WTC11 (cell line): ENCODE data around the gene TLR5. TPM values are rescaled to one million over a fixed set of nuclear protein-coding genes. Genes with fewer than 3 reads are reported as not detected.

ENCODE experiments used
- ATAC-seq: fragments of 200-7000 bp; cut with Tn5 transposase; 2 replicates; pipeline ENCODE4 v1.10.0; 2021; ENCODE audit warnings: mild to moderate bottlenecking, moderate library complexity
- CTCF ChIA-PET: fragments of 300-600 bp; sonication (Branson Sonifier 250); formaldehyde crosslinking; loops from one replicate; lab custom pipeline; 2021; ENCODE audit warnings: antibody characterized with exemption; lab: Charles Lee
- POLR2A ChIA-PET: fragments of 350-600 bp; sonication (Branson Sonifier 250); formaldehyde crosslinking; loops from one replicate; lab custom pipeline; 2021; ENCODE audit warnings: antibody characterized with exemption; lab: Charles Lee
- DNase-seq: peaks from one replicate; pipeline ENCODE4 v3.0.0; 2021; ENCODE audit warnings: low spot score
- H3K27ac Mint-ChIP-seq: 2 replicates; pipeline ENCODE4 v1.8.0; 2021; ENCODE audit warnings: mixed read lengths
- H3K27me3 Mint-ChIP-seq: 2 replicates; pipeline ENCODE4 v1.8.0; 2021; ENCODE audit warnings: low read depth, mild to moderate bottlenecking, moderate library complexity, mixed read lengths
- H3K36me3 Mint-ChIP-seq: 2 replicates; pipeline ENCODE4 v1.8.0; 2021; ENCODE audit warnings: mixed read lengths
- H3K4me1 Mint-ChIP-seq: 2 replicates; pipeline ENCODE4 v1.8.0; 2022; ENCODE audit warnings: mixed read lengths
- H3K4me3 Mint-ChIP-seq: 2 replicates; pipeline ENCODE4 v1.8.0; 2021; ENCODE audit warnings: mild to moderate bottlenecking, moderate library complexity, mixed read lengths
- H3K9me3 Mint-ChIP-seq: 2 replicates; pipeline ENCODE4 v1.8.0; 2021; ENCODE audit warnings: mixed read lengths
- CBFB ChIP-seq: sonication (generic); formaldehyde crosslinking; IDR thresholded peaks from 2 replicates; pipeline ENCODE4 v1.8.1; 2022; ENCODE audit warnings: mild to moderate bottlenecking, low read depth, missing genetic modification reagents
- ETV6 ChIP-seq: sonication (generic); formaldehyde crosslinking; IDR thresholded peaks from 2 replicates; pipeline ENCODE4 v1.8.1; 2022; ENCODE audit warnings: mild to moderate bottlenecking, missing genetic modification reagents
- GABPB1 ChIP-seq: sonication (generic); formaldehyde crosslinking; IDR thresholded peaks from 2 replicates; pipeline ENCODE4 v1.8.1; 2023; ENCODE audit warnings: mild to moderate bottlenecking, missing genetic modification reagents
- MXD4 ChIP-seq: fragments of 250-450 bp; sonication (Bioruptor Pico); IDR thresholded peaks from 2 replicates; pipeline ENCODE4 v1.8.0; 2021; ENCODE audit warnings: mild to moderate bottlenecking, moderate library complexity, borderline replicate concordance
- NFYB ChIP-seq: sonication (generic); formaldehyde crosslinking; conservative IDR thresholded peaks from 2 replicates; pipeline ENCODE4 v1.8.0; 2022; ENCODE audit warnings: low read depth, missing genetic modification reagents
- NR2C2 ChIP-seq: sonication (generic); formaldehyde crosslinking; IDR thresholded peaks from 2 replicates; pipeline ENCODE4 v1.8.0; 2022; ENCODE audit warnings: mild to moderate bottlenecking, missing genetic modification reagents
- NR3C1 ChIP-seq: sonication (generic); formaldehyde crosslinking; conservative IDR thresholded peaks from 2 replicates; pipeline ENCODE4 v1.8.1; 2023; ENCODE audit warnings: low read depth, mild to moderate bottlenecking, missing genetic modification reagents
- RELA ChIP-seq: sonication (generic); formaldehyde crosslinking; IDR thresholded peaks from 2 replicates; pipeline ENCODE4 v1.8.1; 2022; ENCODE audit warnings: missing genetic modification reagents, mild to moderate bottlenecking, borderline replicate concordance
- SMAD4 ChIP-seq: sonication (generic); formaldehyde crosslinking; IDR thresholded peaks from 2 replicates; pipeline ENCODE4 v1.8.0; 2022; ENCODE audit warnings: mild to moderate bottlenecking, missing genetic modification reagents
- ZNF416 ChIP-seq: fragments of 250-450 bp; sonication (Bioruptor Pico); IDR thresholded peaks from 2 replicates; pipeline ENCODE4 v1.9.0; 2021; ENCODE audit warnings: mild to moderate bottlenecking, inconsistent platforms
- total RNA-seq: library from RNA; stranded (reverse); gene quantifications from 3 replicates; pipeline ENCODE4 v1.2.3, GENCODE V29; 2021
- TF ChIP-seq, protein P1 (sequence below): sonication (generic); formaldehyde crosslinking; IDR thresholded peaks from 2 replicates; pipeline ENCODE4 v1.8.1; 2023; ENCODE audit warnings: mild to moderate bottlenecking, missing genetic modification reagents
- TF ChIP-seq, protein P2 (sequence below): sonication (generic); formaldehyde crosslinking; conservative IDR thresholded peaks from 2 replicates; pipeline ENCODE4 v1.8.1; 2022; ENCODE audit warnings: mild to moderate bottlenecking, missing genetic modification reagents
- TF ChIP-seq, protein P3 (sequence below): sonication (generic); formaldehyde crosslinking; IDR thresholded peaks from 2 replicates; pipeline ENCODE4 v1.8.1; 2023; ENCODE audit warnings: mild to moderate bottlenecking, missing genetic modification reagents
- TF ChIP-seq, protein P4 (sequence below): fragments of 250-450 bp; sonication (Bioruptor Pico); IDR thresholded peaks from 2 replicates; pipeline ENCODE4 v1.9.0; 2021; ENCODE audit warnings: mild to moderate bottlenecking
- TF ChIP-seq, protein P5 (sequence below): sonication (generic); formaldehyde crosslinking; IDR thresholded peaks from 2 replicates; pipeline ENCODE4 v1.8.1; 2023; ENCODE audit warnings: mild to moderate bottlenecking, missing genetic modification reagents, borderline replicate concordance
- TF ChIP-seq, protein P6 (sequence below): fragments of 200-600 bp; IDR thresholded peaks from 2 replicates; pipeline ENCODE4 v1.8.0; 2022; ENCODE audit warnings: antibody characterized with exemption
- TF ChIP-seq, protein P7 (sequence below): sonication (generic); formaldehyde crosslinking; IDR thresholded peaks from 2 replicates; pipeline ENCODE4 v1.8.1; 2023; ENCODE audit warnings: mild to moderate bottlenecking, missing genetic modification reagents, moderate library complexity
- TF ChIP-seq, protein P8 (sequence below): sonication (generic); formaldehyde crosslinking; IDR thresholded peaks from 2 replicates; pipeline ENCODE4 v1.8.0; 2023; ENCODE audit warnings: mild to moderate bottlenecking, missing genetic modification reagents
- TF ChIP-seq, protein P9 (sequence below): sonication (generic); formaldehyde crosslinking; IDR thresholded peaks from 2 replicates; pipeline ENCODE4 v1.8.1; 2022; ENCODE audit warnings: mild to moderate bottlenecking, moderate library complexity, missing genetic modification reagents

Gene TLR5
- total RNA-seq, 1 experiment from 2014 or later, result 0.46 TPM

DNA sequence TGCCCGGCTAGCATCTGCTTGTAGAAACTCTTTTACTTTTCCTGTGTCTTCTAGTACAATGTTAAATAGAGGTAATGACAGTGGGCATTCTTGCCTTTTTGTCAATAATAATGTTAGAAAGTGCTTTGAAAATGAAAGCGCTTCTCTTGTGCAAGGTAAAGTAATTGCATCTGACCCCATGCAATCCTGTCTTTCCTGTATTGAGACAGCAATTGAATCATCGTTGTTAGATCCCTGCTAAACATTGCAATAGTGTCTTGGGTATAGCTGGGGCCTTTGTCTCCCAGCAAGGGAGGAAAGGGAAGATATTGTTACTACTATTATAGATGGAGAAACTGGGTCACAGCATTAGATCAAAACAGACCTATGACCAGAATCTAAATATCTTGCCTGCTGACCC lies 80.9 kb downstream of the TLR5 start (continued):
- TF ChIP-seq, protein P1, sequence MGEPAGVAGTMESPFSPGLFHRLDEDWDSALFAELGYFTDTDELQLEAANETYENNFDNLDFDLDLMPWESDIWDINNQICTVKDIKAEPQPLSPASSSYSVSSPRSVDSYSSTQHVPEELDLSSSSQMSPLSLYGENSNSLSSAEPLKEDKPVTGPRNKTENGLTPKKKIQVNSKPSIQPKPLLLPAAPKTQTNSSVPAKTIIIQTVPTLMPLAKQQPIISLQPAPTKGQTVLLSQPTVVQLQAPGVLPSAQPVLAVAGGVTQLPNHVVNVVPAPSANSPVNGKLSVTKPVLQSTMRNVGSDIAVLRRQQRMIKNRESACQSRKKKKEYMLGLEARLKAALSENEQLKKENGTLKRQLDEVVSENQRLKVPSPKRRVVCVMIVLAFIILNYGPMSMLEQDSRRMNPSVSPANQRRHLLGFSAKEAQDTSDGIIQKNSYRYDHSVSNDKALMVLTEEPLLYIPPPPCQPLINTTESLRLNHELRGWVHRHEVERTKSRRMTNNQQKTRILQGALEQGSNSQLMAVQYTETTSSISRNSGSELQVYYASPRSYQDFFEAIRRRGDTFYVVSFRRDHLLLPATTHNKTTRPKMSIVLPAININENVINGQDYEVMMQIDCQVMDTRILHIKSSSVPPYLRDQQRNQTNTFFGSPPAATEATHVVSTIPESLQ (CRISPR knock-in tag), result no peak
- TF ChIP-seq GABPB1 (no peak), RELA (CRISPR knock-in tag) (no peak), MXD4 (CRISPR knock-in tag) (no peak), SMAD4 (CRISPR knock-in tag) (no peak), ZNF416 (CRISPR knock-in tag) (no peak)
- TF ChIP-seq, protein P2, sequence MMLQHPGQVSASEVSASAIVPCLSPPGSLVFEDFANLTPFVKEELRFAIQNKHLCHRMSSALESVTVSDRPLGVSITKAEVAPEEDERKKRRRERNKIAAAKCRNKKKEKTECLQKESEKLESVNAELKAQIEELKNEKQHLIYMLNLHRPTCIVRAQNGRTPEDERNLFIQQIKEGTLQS, result no peak
- TF ChIP-seq, protein P3, sequence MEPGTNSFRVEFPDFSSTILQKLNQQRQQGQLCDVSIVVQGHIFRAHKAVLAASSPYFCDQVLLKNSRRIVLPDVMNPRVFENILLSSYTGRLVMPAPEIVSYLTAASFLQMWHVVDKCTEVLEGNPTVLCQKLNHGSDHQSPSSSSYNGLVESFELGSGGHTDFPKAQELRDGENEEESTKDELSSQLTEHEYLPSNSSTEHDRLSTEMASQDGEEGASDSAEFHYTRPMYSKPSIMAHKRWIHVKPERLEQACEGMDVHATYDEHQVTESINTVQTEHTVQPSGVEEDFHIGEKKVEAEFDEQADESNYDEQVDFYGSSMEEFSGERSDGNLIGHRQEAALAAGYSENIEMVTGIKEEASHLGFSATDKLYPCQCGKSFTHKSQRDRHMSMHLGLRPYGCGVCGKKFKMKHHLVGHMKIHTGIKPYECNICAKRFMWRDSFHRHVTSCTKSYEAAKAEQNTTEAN (CRISPR knock-in tag), result no peak
- TF ChIP-seq, protein P4, sequence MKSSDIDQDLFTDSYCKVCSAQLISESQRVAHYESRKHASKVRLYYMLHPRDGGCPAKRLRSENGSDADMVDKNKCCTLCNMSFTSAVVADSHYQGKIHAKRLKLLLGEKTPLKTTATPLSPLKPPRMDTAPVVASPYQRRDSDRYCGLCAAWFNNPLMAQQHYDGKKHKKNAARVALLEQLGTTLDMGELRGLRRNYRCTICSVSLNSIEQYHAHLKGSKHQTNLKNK (CRISPR knock-in tag), result no peak

DNA sequence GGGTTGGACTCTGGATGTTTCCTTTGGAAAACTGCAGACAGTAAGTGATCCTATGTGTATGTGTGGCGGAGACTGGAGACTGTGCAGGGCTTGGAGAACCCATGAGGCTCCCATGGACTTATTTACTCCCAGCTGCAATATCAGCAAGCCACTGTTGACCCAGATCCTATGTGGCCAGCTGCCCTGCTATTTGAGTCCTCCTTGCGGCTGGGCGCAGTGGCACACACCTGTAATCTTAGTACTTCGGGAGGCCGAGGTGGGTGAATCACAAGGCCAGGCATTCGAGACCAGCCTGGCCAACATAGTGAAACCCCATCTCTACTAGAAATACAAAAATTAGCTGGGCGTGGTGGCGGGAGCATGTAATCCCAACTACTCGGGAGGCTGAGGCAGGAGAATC lies 83.5 kb downstream of the TLR5 start:
- H3K36me3 Mint-ChIP-seq, result peaks cover 2% of the 10 kb centered on the region; the same call in 1 of the 2 replicates
- no peak for ATAC-seq
- peaks cover 16% of the 10 kb centered on the region for H3K4me1 Mint-ChIP-seq
- H3K27ac Mint-ChIP-seq, result no peak overlapping the region
- H3K27me3 Mint-ChIP-seq, result peaks cover 3% of the 10 kb centered on the region
- DNase-seq, result no peak
- POLR2A ChIA-PET, result no interaction called here
- 0 out of 2 replicates have a peak, but pooled peaks cover 3% of the 10 kb centered on the region for H3K9me3 Mint-ChIP-seq
- CTCF ChIA-PET, result interaction anchor here (1.0 to 1.1 kb wide), 2 partner anchors 30 to 63 kb away, joined by 3 to 4 read pairs; no protein-coding TSS in a partner anchor
- TF ChIP-seq, protein P5, sequence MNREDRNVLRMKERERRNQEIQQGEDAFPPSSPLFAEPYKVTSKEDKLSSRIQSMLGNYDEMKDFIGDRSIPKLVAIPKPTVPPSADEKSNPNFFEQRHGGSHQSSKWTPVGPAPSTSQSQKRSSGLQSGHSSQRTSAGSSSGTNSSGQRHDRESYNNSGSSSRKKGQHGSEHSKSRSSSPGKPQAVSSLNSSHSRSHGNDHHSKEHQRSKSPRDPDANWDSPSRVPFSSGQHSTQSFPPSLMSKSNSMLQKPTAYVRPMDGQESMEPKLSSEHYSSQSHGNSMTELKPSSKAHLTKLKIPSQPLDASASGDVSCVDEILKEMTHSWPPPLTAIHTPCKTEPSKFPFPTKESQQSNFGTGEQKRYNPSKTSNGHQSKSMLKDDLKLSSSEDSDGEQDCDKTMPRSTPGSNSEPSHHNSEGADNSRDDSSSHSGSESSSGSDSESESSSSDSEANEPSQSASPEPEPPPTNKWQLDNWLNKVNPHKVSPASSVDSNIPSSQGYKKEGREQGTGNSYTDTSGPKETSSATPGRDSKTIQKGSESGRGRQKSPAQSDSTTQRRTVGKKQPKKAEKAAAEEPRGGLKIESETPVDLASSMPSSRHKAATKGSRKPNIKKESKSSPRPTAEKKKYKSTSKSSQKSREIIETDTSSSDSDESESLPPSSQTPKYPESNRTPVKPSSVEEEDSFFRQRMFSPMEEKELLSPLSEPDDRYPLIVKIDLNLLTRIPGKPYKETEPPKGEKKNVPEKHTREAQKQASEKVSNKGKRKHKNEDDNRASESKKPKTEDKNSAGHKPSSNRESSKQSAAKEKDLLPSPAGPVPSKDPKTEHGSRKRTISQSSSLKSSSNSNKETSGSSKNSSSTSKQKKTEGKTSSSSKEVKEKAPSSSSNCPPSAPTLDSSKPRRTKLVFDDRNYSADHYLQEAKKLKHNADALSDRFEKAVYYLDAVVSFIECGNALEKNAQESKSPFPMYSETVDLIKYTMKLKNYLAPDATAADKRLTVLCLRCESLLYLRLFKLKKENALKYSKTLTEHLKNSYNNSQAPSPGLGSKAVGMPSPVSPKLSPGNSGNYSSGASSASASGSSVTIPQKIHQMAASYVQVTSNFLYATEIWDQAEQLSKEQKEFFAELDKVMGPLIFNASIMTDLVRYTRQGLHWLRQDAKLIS, result no peak
- TF ChIP-seq NR3C1 (CRISPR knock-in tag) (no peak), ZNF416 (CRISPR knock-in tag) (no peak), CBFB (CRISPR knock-in tag) (no peak), ETV6 (CRISPR knock-in tag) (no peak), NFYB (CRISPR knock-in tag) (no peak), NR2C2 (no peak)
- TF ChIP-seq, protein P6, sequence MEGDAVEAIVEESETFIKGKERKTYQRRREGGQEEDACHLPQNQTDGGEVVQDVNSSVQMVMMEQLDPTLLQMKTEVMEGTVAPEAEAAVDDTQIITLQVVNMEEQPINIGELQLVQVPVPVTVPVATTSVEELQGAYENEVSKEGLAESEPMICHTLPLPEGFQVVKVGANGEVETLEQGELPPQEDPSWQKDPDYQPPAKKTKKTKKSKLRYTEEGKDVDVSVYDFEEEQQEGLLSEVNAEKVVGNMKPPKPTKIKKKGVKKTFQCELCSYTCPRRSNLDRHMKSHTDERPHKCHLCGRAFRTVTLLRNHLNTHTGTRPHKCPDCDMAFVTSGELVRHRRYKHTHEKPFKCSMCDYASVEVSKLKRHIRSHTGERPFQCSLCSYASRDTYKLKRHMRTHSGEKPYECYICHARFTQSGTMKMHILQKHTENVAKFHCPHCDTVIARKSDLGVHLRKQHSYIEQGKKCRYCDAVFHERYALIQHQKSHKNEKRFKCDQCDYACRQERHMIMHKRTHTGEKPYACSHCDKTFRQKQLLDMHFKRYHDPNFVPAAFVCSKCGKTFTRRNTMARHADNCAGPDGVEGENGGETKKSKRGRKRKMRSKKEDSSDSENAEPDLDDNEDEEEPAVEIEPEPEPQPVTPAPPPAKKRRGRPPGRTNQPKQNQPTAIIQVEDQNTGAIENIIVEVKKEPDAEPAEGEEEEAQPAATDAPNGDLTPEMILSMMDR, result no peak
- TF ChIP-seq, protein P7, sequence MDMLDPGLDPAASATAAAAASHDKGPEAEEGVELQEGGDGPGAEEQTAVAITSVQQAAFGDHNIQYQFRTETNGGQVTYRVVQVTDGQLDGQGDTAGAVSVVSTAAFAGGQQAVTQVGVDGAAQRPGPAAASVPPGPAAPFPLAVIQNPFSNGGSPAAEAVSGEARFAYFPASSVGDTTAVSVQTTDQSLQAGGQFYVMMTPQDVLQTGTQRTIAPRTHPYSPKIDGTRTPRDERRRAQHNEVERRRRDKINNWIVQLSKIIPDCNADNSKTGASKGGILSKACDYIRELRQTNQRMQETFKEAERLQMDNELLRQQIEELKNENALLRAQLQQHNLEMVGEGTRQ (CRISPR knock-in tag), result no peak
- TF ChIP-seq, protein P8, sequence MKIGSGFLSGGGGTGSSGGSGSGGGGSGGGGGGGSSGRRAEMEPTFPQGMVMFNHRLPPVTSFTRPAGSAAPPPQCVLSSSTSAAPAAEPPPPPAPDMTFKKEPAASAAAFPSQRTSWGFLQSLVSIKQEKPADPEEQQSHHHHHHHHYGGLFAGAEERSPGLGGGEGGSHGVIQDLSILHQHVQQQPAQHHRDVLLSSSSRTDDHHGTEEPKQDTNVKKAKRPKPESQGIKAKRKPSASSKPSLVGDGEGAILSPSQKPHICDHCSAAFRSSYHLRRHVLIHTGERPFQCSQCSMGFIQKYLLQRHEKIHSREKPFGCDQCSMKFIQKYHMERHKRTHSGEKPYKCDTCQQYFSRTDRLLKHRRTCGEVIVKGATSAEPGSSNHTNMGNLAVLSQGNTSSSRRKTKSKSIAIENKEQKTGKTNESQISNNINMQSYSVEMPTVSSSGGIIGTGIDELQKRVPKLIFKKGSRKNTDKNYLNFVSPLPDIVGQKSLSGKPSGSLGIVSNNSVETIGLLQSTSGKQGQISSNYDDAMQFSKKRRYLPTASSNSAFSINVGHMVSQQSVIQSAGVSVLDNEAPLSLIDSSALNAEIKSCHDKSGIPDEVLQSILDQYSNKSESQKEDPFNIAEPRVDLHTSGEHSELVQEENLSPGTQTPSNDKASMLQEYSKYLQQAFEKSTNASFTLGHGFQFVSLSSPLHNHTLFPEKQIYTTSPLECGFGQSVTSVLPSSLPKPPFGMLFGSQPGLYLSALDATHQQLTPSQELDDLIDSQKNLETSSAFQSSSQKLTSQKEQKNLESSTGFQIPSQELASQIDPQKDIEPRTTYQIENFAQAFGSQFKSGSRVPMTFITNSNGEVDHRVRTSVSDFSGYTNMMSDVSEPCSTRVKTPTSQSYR (CRISPR knock-in tag), result no peak
- TF ChIP-seq, protein P9, sequence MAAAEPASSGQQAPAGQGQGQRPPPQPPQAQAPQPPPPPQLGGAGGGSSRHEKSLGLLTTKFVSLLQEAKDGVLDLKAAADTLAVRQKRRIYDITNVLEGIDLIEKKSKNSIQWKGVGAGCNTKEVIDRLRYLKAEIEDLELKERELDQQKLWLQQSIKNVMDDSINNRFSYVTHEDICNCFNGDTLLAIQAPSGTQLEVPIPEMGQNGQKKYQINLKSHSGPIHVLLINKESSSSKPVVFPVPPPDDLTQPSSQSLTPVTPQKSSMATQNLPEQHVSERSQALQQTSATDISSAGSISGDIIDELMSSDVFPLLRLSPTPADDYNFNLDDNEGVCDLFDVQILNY (CRISPR knock-in tag), result no peak
- no peak overlapping the region for H3K4me3 Mint-ChIP-seq
